SU-DHL-6 (cell line): ENCODE data around the gene PLCE1.
"Not testable (repeated sequence)": the region's sequence is repeated elsewhere in the genome, so short reads cannot be mapped to it uniquely, and the experiment has no call there.

Experiments
- H2AFZ ChIP-seq: fragments of 200-600 bp; sonication (generic); 2 replicates; pipeline ENCODE4 v1.6.1; 2014; ENCODE audit warnings: low read depth, mild to moderate bottlenecking, moderate library complexity, mixed read lengths, antibody characterized with exemption, low read length; ENCODE audit not compliant: severe bottlenecking
- H3F3A ChIP-seq: fragments of 200-600 bp; shearing (Covaris generic); 2 replicates; pipeline ENCODE4 v1.6.0; 2016; ENCODE audit warnings: antibody characterized with exemption, mild to moderate bottlenecking; ENCODE audit not compliant: insufficient read depth
- H3K27ac ChIP-seq: fragments of 200-600 bp; sonication (generic); 2 replicates; pipeline ENCODE4 v1.5.1; 2016; ENCODE audit warnings: low read depth, mild to moderate bottlenecking, low read length, moderate library complexity, mixed read lengths
- H3K27me3 ChIP-seq: fragments of 200-600 bp; sonication (generic), shearing (Covaris generic); 2 replicates; pipeline ENCODE4 v1.6.0; 2014; ENCODE audit warnings: mild to moderate bottlenecking, low read length
- H3K36me3 ChIP-seq: fragments of 200-600 bp; sonication (generic); 2 replicates; pipeline ENCODE4 v1.6.1; 2014; ENCODE audit warnings: mild to moderate bottlenecking, low read length, mixed read lengths
- H3K4me2 ChIP-seq: fragments of 300-600, 200-600 bp; shearing (Covaris generic), sonication (generic); 2 replicates; pipeline ENCODE4 v1.6.0; 2014; ENCODE audit warnings: low read length, low read depth, mild to moderate bottlenecking; ENCODE audit not compliant: poor library complexity, severe bottlenecking
- H3K4me3 ChIP-seq: fragments of 200-600 bp; sonication (generic); 2 replicates; pipeline ENCODE4 v1.5.1; 2014; ENCODE audit warnings: antibody characterized with exemption, low read length, mild to moderate bottlenecking, mixed read lengths; ENCODE audit not compliant: insufficient read depth, poor library complexity, severe bottlenecking
- H3K79me2 ChIP-seq: fragments of 200-600 bp; sonication (generic); 2 replicates; pipeline ENCODE4 v1.6.1; 2014; ENCODE audit warnings: mild to moderate bottlenecking, low read length, moderate library complexity; ENCODE audit not compliant: insufficient read depth
- H3K9ac ChIP-seq: fragments of 200-600 bp; sonication (generic); 2 replicates; pipeline ENCODE4 v1.7.0; 2014; ENCODE audit warnings: mild to moderate bottlenecking, low read length
- H3K9me2 ChIP-seq: fragments of 200-600 bp; sonication (generic); replicated peaks from 2 replicates; pipeline ENCODE4 v1.6.1; 2014; ENCODE audit warnings: low read length; ENCODE audit not compliant: insufficient read depth
- H3K9me3 ChIP-seq: fragments of 200-600 bp; sonication (generic); 2 replicates; pipeline ENCODE4 v1.6.1; 2014; ENCODE audit warnings: low read length, mixed read lengths; ENCODE audit not compliant: insufficient read depth
- H4K20me1 ChIP-seq: fragments of 200-600 bp; sonication (generic); 2 replicates; pipeline ENCODE4 v1.6.1; 2014; ENCODE audit warnings: low read depth, mild to moderate bottlenecking, antibody characterized with exemption, low read length, moderate library complexity, mixed read lengths
- EZH2phosphoT487 ChIP-seq: fragments of 200-600 bp; sonication (generic), shearing (Covaris generic); conservative IDR thresholded peaks from 2 replicates; pipeline ENCODE4 v1.6.1; 2018; ENCODE audit warnings: mild to moderate bottlenecking, antibody characterized with exemption, low read length, moderate library complexity, mixed read lengths
- TF ChIP-seq, protein P1 (sequence below): fragments of 200-600 bp; sonication (generic); IDR thresholded peaks from one replicate; pipeline ENCODE4 v1.5.1; 2017; ENCODE audit warnings: antibody characterized with exemption, mild to moderate bottlenecking, low read length, moderate library complexity; ENCODE audit not compliant: insufficient read depth, poor library complexity, severe bottlenecking

Gene PLCE1

DNA sequence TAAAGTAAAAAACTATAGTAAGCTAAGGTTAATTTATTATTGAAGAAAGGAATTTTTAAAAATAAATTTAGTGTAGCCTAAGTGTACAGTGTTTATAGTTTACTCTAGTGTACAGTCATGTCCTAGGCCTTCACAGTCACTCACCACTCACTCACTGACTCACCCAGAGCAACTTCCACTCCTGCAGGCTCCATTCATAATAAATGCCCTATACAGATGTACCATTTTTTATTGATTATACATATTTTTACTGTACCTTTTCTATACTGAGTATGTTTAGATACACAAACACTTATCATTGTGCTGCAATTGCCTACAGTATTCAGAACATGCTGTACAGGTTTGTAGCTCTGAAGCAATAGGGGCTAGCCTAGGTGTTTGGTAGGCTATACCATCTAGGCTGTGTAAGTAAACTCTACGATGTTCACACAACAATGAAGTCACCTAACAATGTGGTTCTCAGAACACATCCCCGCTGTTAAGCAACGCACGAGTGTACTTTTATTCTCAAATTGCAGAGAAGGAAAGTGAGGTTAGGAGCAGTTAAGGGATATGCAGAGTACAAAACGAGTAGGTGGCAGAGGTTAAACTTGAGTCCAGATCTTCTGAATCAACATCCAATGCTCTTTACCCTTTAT lies 38.9 kb upstream of the PLCE1 start:
- H3K4me3 ChIP-seq = no peak overlapping the region
- H3F3A ChIP-seq = no peaks in the 10 kb centered on the region
- no peaks in the 10 kb centered on the region for H3K9me3 ChIP-seq
- no peak for TF ChIP-seq EZH2phosphoT487
- TF ChIP-seq, protein P1, sequence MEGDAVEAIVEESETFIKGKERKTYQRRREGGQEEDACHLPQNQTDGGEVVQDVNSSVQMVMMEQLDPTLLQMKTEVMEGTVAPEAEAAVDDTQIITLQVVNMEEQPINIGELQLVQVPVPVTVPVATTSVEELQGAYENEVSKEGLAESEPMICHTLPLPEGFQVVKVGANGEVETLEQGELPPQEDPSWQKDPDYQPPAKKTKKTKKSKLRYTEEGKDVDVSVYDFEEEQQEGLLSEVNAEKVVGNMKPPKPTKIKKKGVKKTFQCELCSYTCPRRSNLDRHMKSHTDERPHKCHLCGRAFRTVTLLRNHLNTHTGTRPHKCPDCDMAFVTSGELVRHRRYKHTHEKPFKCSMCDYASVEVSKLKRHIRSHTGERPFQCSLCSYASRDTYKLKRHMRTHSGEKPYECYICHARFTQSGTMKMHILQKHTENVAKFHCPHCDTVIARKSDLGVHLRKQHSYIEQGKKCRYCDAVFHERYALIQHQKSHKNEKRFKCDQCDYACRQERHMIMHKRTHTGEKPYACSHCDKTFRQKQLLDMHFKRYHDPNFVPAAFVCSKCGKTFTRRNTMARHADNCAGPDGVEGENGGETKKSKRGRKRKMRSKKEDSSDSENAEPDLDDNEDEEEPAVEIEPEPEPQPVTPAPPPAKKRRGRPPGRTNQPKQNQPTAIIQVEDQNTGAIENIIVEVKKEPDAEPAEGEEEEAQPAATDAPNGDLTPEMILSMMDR = no peak
- no peak overlapping the region for H3K4me2 ChIP-seq
- H3K9ac ChIP-seq = no peak overlapping the region
- H3K36me3 ChIP-seq = no peaks in the 10 kb centered on the region
- H3K9me2 ChIP-seq = no peaks in the 10 kb centered on the region
- no peaks in the 10 kb centered on the region for H4K20me1 ChIP-seq
- H3K79me2 ChIP-seq = no peaks in the 10 kb centered on the region
- H3K27ac ChIP-seq = no peak overlapping the region
- H2AFZ ChIP-seq = no peak overlapping the region
- no peaks in the 10 kb centered on the region for H3K27me3 ChIP-seq

DNA sequence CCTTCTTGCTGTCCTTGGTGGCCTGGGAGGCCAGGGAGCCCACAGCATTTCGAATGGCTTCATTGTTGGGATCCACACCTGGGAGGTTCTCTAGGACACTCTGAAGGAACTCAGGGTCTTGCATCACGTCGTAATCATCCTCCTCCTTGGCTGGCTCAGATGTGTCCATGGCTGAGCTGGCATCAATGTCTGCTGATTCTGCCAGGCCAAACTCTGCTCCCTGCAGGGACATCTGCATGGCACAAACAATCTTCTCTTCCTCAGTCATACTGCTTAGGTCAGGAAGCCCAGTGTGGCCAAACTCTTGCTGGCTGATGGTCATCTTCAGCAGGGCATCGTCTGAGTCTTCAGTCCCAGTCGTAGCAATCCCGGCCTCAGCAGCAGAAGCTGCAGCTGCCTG lies 34.9 kb upstream of the PLCE1 start:
- H3K9me2 ChIP-seq = no peaks in the 10 kb centered on the region
- no peaks in the 10 kb centered on the region for H4K20me1 ChIP-seq

DNA sequence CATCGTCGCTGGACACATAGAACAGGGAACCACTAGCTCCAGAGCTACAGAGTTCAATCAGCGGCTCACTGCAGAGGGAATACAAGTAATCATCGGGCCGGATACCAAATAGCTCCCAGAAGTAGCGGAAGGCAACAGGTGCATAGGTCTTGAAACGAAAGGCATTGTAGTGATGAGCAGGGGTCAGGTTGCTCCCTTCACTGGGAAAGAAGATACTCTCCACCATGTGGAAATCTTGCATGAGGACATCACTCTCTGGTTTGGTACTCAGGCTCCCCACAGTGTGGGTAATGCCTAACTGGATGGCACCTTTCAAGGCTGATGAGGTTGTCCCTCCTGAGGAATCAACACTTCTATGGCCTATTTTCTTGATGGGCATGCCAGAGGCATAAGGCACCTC lies 32.7 kb upstream of the PLCE1 start:
- H3K79me2 ChIP-seq, H3F3A ChIP-seq, H3K9me2 ChIP-seq, H3K9ac ChIP-seq, H2AFZ ChIP-seq, H3K36me3 ChIP-seq, H3K9me3 ChIP-seq, H3K4me2 ChIP-seq, H3K27ac ChIP-seq, H3K27me3 ChIP-seq, H4K20me1 ChIP-seq, H3K4me3 ChIP-seq: not testable (repeated sequence)

More for the DNA sequence above, 34.9 kb upstream of the PLCE1 start:
- no peak overlapping the region for H2AFZ ChIP-seq
- H3K4me2 ChIP-seq = no peak overlapping the region
- H3K4me3 ChIP-seq = no peak overlapping the region
- no peaks in the 10 kb centered on the region for H3K36me3 ChIP-seq
- H3K9me3 ChIP-seq = no peaks in the 10 kb centered on the region
- no peak overlapping the region for H3K9ac ChIP-seq
- no peaks in the 10 kb centered on the region for H3K79me2 ChIP-seq
- no peaks in the 10 kb centered on the region for H3F3A ChIP-seq
- no peak for TF ChIP-seq EZH2phosphoT487
- TF ChIP-seq, protein P1 = no peak
- H3K27me3 ChIP-seq = no peaks in the 10 kb centered on the region
- no peak overlapping the region for H3K27ac ChIP-seq

DNA sequence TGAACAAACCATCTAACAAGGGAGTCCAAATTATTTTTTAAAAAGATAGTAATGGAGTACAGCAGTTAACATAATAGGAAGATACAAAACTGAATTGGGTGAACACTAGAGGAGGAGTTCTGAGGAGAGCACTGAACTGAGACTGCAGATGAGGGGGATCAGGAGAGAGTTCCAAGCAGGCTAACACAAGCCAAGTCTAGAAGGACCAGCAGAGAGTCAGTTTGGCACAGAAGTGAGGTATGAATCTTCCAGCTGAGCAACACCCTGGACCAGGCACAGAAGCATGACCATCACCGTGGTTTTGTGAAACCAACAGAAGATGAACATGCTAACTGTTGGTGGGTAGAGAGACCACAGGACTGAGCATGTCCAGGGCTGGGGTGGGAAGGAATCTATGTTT lies 30.8 kb upstream of the PLCE1 start:
- no peaks in the 10 kb centered on the region for H3K36me3 ChIP-seq
- no peak overlapping the region for H2AFZ ChIP-seq
- H3K9me3 ChIP-seq = no peaks in the 10 kb centered on the region
- no peaks in the 10 kb centered on the region for H3K9me2 ChIP-seq
- H3F3A ChIP-seq = no peaks in the 10 kb centered on the region
- no peak overlapping the region for H3K4me3 ChIP-seq
- no peak overlapping the region for H3K4me2 ChIP-seq
- no peaks in the 10 kb centered on the region for H4K20me1 ChIP-seq
- H3K27me3 ChIP-seq = no peaks in the 10 kb centered on the region
- TF ChIP-seq, protein P1 = no peak
- TF ChIP-seq EZH2phosphoT487 = no peak
- H3K27ac ChIP-seq = no peak overlapping the region
- H3K79me2 ChIP-seq = no peaks in the 10 kb centered on the region
- no peak overlapping the region for H3K9ac ChIP-seq
